ENCODE measurements around the gene ANGPTL4.
"Not testable (repeated sequence)": the region's sequence is repeated elsewhere in the genome, so short reads cannot be mapped to it uniquely, and the experiment has no call there.

ANGPTL4 gene

DNA sequence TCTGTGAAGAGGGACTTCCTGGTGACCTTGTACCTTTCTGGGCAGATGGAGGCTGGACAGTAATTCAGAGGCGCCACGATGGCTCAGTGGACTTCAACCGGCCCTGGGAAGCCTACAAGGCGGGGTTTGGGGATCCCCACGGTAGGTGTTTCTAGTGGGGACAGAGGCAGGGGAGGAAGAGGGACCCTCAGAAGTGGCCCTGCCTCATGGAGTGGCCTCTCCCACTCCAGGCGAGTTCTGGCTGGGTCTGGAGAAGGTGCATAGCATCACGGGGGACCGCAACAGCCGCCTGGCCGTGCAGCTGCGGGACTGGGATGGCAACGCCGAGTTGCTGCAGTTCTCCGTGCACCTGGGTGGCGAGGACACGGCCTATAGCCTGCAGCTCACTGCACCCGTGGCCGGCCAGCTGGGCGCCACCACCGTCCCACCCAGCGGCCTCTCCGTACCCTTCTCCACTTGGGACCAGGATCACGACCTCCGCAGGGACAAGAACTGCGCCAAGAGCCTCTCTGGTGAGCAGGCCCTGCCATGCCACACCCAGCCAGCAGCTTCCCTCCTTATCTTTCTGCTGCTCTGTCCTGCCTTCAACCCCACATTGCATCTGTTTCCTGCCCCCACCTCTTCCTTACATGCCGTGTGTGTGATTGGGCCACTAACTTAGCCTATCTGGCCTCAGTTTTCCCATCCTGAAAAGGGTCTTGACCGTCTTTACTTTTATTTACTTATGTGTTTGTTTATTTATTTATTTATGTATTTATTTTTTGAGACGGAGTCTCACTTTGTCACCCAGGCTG is 7.3 kb downstream of the ANGPTL4 start:
- TF ChIP-seq, protein P1, sequence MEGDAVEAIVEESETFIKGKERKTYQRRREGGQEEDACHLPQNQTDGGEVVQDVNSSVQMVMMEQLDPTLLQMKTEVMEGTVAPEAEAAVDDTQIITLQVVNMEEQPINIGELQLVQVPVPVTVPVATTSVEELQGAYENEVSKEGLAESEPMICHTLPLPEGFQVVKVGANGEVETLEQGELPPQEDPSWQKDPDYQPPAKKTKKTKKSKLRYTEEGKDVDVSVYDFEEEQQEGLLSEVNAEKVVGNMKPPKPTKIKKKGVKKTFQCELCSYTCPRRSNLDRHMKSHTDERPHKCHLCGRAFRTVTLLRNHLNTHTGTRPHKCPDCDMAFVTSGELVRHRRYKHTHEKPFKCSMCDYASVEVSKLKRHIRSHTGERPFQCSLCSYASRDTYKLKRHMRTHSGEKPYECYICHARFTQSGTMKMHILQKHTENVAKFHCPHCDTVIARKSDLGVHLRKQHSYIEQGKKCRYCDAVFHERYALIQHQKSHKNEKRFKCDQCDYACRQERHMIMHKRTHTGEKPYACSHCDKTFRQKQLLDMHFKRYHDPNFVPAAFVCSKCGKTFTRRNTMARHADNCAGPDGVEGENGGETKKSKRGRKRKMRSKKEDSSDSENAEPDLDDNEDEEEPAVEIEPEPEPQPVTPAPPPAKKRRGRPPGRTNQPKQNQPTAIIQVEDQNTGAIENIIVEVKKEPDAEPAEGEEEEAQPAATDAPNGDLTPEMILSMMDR (IDR thresholded peaks at IDR 0.05; ENCODE audit: insufficient read depth, low read length, missing control alignments), result no peak
- DNase-seq (ENCODE audit: low read depth, low spot score), result no peak
- CTCF ChIA-PET, result no interaction called here
- no peak overlapping the region for H3K4me3 ChIP-seq (ENCODE audit: low read depth, low read length)
- POLR2A ChIA-PET, result no interaction called here

DNA sequence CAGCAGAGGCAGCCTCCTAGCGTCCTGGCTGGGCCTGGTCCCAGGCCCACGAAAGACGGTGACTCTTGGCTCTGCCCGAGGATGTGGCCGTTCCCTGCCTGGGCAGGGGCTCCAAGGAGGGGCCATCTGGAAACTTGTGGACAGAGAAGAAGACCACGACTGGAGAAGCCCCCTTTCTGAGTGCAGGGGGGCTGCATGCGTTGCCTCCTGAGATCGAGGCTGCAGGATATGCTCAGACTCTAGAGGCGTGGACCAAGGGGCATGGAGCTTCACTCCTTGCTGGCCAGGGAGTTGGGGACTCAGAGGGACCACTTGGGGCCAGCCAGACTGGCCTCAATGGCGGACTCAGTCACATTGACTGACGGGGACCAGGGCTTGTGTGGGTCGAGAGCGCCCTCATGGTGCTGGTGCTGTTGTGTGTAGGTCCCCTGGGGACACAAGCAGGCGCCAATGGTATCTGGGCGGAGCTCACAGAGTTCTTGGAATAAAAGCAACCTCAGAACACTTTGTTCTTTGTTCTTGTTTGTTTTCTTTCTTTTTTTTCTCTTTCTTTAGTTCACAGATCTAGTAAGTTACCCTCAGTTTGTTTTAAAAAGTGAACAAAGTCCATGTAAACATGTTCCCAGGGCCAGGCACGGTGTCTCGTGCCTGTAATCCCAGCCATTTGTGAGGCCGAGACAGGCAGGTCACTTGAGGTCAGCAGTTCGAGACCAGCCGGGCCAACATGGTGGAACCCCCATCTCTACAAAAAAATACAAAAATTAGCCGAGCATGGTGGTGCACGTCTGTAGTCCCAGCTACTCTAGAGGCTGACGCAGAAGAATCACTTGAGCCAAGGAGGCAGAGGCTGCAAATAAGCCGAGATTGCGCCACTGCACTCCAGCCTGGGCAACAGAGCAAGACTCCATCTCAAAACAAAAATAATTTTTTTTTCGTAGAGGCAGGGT is 10.2 kb downstream of the ANGPTL4 start:
- DNase-seq (ENCODE audit: low read depth, low spot score), result no peak
- H3K4me3 ChIP-seq (ENCODE audit: low read depth, low read length), result no peak overlapping the region
- CTCF ChIA-PET, result no interaction called here
- POLR2A ChIA-PET, result no interaction called here
- TF ChIP-seq, protein P1 (IDR thresholded peaks at IDR 0.05; ENCODE audit: insufficient read depth, low read length, missing control alignments), result no peak

DNA sequence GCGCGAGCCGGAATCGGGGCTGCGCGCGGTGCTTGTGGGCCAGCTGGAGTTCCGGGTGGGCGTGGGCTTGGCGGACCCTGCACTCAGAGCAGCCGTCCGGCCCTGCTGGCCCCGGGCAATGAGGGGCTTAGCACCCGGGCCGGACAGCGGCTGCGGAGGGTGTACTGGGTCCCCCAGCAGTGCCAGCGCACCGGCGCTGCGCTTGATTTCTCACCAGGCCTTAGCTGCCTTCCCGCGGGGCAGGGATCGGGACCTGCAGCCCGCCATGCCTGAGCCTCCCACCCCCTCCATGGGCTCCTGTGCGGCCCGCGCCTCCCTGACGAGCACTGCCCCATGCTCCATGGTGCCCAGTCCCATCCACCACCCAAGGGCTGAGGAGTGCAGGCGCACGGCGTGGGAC is 11.8 kb downstream of the ANGPTL4 start:
- POLR2A ChIA-PET; H3K4me3 ChIP-seq (ENCODE audit: low read depth, low read length); CTCF ChIA-PET; DNase-seq (ENCODE audit: low read depth, low spot score): not testable (repeated sequence)

DNA sequence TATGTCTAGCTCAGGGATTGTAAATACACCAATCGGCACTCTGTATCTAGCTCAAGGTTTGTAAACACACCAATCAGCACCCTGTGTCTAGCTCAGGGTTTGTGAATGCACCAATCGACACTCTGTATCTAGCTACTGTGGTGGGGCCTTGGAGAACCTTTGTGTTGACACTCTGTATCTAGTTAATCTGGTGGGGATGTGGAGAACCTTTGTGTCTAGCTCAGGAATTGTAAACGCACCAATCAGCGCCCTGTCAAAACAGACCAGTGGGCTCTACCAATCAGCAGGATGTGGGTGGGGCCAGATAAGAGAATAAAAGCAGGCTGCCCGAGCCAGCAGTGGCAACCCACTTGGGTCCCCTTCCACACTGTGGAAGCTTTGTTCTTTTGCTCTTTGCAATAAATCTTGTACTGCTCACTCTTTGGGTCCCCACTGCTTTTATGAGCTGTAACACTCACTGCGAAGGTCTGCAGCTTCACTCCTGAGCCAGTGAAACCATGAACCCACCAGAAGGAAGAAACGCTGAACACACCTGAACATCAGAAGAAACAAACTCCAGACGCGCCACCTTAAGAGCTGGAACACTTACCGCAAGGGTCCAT is 12.5 kb downstream of the ANGPTL4 start:
- DNase-seq (ENCODE audit: low read depth, low spot score); CTCF ChIA-PET; H3K4me3 ChIP-seq (ENCODE audit: low read depth, low read length): not testable (repeated sequence)
- POLR2A ChIA-PET, result interaction anchor here (0.7 to 2.1 kb wide), 2 partner anchors 13 to 473 kb away, joined by 3 to 6 read pairs; partner anchors contain the start of genes ANGPTL4 and MAP2K7

DNA sequence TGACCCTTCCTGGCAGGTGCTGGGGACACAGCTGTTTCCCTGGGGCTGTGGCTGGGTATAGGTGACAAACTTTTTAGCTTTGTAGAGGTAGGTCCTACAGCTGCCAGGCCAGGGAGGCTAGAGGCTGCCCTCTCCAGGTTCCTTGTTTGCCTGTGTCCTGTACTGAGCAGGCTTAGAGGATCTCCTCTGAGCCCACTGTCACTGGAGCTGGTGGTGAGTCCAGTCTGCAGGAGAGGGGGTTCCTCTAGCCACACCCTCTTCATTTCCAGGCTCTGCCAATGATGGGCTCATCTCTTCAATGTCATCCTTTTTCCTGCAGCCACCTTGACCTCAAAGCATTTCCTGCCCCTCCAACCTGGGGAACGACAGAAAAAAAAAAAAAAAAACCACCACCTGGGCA is 13.6 kb downstream of the ANGPTL4 start:
- ChIA-PET POLR2A (interaction anchor here (2.1 kb wide), 1 partner anchor 14 kb away, joined by 6 read pairs; the partner anchor contains the start of gene ANGPTL4), CTCF (interaction anchor here (2.2 kb wide), 1 partner anchor 24 kb away, joined by 5 read pairs; no protein-coding TSS in a partner anchor)
- DNase-seq (ENCODE audit: low read depth, low spot score), result no peak
- no peak overlapping the region for H3K4me3 ChIP-seq (ENCODE audit: low read depth, low read length)
- TF ChIP-seq, protein P1 (IDR thresholded peaks at IDR 0.05; ENCODE audit: insufficient read depth, low read length, missing control alignments), result no peak

DNA sequence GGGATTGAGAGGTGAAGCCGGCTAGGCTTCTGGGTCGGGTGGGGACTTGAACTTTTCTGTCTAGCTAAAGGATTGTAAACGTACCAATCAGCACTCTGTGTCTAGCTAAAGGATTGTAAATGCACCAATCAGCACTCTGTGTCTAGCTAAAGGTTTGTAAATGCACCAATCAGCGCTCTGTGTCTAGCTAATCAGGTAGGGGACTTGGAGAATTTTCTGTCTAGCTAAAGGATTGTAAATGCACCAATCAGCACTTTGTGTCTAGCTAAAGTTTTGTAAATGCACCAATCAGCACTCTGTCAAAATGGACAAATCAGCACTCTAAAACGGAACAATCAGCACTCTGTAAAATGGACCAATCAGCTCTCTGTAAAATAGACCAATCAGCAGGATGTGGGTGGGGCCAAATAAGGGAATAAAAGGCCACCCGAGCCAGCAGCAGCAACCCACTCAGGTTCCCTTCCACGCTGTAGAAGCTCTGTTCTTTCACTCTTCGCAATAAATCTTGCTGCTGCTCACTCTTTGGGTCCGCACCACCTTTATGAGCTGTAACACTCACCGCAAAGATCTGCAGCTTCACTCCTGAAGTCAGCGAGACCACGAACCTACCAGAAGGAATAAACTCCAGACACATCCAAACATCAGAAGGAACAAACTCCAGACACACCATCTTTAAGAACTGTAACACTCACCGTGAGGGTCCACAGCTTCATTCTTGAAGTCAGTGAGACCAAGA is 15.4 kb downstream of the ANGPTL4 start:
- CTCF ChIA-PET, result interaction anchor here (0.9 to 2.2 kb wide), 6 partner anchors 10 to 202 kb away, joined by 3 to 5 read pairs (median 4); no protein-coding TSS in a partner anchor
- POLR2A ChIA-PET, result interaction anchor here (0.8 to 1.9 kb wide), 2 partner anchors 11 to 15 kb away, joined by 4 read pairs; partner anchors contain the start of gene ANGPTL4
- DNase-seq (ENCODE audit: low read depth, low spot score); H3K4me3 ChIP-seq (ENCODE audit: low read depth, low read length): not testable (repeated sequence)

DNA sequence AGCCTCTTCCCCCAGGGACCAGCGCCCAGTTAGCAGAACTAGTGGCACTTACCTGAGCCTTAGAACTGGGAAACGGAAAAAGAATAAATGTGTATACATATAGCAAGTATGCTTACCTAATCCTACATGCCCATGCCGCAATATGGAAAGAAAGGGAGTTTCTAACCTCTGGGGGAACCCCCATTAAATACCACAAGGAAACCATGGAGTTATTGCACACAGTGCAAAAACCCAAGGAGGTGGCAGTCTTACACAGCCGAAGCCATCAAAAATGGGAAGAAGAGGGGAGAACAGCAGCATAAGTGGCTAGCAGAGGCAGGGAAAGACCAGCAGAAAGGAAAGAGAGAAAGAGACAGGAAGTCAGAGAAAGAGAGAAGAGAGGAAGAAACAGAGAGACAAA is 20.6 kb downstream of the ANGPTL4 start:
- POLR2A ChIA-PET; DNase-seq (ENCODE audit: low read depth, low spot score); CTCF ChIA-PET; H3K4me3 ChIP-seq (ENCODE audit: low read depth, low read length): not testable (repeated sequence)

DNA sequence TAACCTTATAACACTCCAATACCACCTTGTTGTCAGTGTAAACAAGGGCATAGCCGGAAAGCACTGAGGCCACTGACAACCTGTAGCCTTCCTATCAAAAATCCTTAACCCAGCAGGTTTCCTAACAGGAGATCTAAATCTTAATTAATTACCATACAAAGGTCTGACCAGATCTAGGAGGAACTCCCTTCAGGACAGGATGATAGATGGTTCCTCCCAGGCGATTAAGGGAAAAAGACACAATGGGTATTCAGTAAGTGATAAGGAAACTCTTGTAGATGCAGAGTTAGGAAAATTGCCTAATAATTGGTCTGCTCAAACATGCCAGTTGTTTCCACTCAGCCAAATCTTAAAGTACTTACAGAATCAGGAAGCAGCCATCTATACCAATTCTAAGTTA is 21.1 kb downstream of the ANGPTL4 start:
- POLR2A ChIA-PET; DNase-seq (ENCODE audit: low read depth, low spot score); CTCF ChIA-PET; H3K4me3 ChIP-seq (ENCODE audit: low read depth, low read length): not testable (repeated sequence)

DNA sequence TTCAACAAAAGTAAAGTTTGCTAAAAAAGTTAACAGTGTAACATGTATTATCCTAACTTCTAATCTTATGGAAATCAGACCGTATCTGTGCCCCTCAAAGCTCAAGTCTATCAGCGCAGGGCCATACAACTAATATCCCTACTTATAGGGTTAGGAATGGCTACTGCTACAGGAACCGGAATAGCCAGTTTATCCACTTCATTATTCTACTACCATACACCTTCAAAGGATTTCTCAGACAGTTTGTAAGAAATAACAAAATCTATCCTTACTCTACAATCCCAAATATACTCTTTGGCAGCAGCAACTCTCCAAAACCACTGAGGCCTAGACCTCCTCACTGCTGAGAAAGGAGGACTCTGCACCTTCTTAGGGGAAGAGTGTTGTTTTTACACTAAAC is 21.6 kb downstream of the ANGPTL4 start:
- CTCF ChIA-PET; DNase-seq (ENCODE audit: low read depth, low spot score); POLR2A ChIA-PET: not testable (repeated sequence)

DNA sequence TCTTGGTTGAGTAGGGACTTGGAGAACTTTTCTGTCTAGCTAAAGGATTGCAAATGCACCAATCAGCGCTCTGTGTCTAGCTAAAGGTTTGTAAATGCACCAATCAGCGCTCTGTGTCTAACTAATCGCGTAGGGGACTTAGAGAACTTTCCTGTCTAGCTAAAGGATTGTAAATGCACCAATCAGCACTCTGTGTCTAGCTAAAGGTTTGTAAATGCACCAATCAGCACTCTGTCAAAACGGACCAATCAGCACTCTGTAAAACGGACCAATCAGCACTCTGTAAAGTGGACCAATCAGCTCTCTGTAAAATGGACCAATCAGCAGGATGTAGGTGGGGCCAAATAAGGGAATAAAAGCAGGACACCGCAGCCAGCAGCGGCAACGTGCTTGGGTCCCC is 22.5 kb downstream of the ANGPTL4 start:
- POLR2A ChIA-PET; H3K4me3 ChIP-seq (ENCODE audit: low read depth, low read length); DNase-seq (ENCODE audit: low read depth, low spot score); CTCF ChIA-PET: not testable (repeated sequence)

More for the DNA sequence above, 21.6 kb downstream of the ANGPTL4 start:
- not testable (repeated sequence) for H3K4me3 ChIP-seq (ENCODE audit: low read depth, low read length)

Measured in AG04449 (cell line).